ENCODE data around the gene SYT3. TPM values are rescaled to one million over a fixed set of nuclear protein-coding genes. Genes with fewer than 3 reads are reported as not detected.

SYT3 gene
- total RNA-seq, 1 experiment from 2014 or later = not detected

DNA sequence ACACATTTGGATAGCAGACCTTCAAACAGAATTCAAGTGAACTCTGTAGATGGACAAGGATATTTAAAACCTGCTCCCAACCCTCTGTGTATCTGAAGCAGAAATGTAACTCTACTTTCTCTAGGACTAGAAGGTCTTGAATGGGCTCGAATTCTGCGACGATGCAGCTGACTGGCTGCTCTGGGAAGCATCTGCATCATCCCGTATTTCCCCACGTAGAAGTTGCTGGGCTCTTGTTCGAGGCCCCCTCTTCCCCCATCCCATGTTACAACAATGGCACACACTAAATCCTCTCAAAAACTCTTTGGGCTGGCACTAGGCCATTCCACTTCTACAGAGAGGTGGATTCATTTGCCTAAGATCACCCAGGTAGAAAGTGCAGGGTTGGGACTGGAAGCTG is 24.5 kb upstream of the SYT3 start:
- Mint-ChIP-seq H3K9me3 (ENCODE audit: low read depth, unreplicated experiment) (no peaks in the 10 kb centered on the region), H3K27me3 (ENCODE audit: unreplicated experiment) (peaks cover 24% of the 10 kb centered on the region), H3K36me3 (ENCODE audit: insufficient read depth, unreplicated experiment) (no peaks in the 10 kb centered on the region), H3K4me3 (ENCODE audit: low read depth, unreplicated experiment) (no peak overlapping the region), H3K4me1 (ENCODE audit: low read depth, unreplicated experiment) (peaks cover 10% of the 10 kb centered on the region), H3K27ac (ENCODE audit: unreplicated experiment) (no peak overlapping the region)
- BruUV-seq (replicated peaks) = no TSS peak
- intact Hi-C loops (cut with micrococcal nuclease; ENCODE audit: unreplicated experiment) = no loop called here
- DNase-seq = no peak
- TF ChIP-seq, protein P1, sequence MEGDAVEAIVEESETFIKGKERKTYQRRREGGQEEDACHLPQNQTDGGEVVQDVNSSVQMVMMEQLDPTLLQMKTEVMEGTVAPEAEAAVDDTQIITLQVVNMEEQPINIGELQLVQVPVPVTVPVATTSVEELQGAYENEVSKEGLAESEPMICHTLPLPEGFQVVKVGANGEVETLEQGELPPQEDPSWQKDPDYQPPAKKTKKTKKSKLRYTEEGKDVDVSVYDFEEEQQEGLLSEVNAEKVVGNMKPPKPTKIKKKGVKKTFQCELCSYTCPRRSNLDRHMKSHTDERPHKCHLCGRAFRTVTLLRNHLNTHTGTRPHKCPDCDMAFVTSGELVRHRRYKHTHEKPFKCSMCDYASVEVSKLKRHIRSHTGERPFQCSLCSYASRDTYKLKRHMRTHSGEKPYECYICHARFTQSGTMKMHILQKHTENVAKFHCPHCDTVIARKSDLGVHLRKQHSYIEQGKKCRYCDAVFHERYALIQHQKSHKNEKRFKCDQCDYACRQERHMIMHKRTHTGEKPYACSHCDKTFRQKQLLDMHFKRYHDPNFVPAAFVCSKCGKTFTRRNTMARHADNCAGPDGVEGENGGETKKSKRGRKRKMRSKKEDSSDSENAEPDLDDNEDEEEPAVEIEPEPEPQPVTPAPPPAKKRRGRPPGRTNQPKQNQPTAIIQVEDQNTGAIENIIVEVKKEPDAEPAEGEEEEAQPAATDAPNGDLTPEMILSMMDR (IDR thresholded peaks at IDR 0.05; ENCODE audit: unreplicated experiment) = no peak
- CTCF ChIA-PET = interaction anchor here (0.6 kb wide), 2 partner anchors 118 to 241 kb away, joined by 3 to 4 read pairs; no protein-coding TSS in a partner anchor

DNA sequence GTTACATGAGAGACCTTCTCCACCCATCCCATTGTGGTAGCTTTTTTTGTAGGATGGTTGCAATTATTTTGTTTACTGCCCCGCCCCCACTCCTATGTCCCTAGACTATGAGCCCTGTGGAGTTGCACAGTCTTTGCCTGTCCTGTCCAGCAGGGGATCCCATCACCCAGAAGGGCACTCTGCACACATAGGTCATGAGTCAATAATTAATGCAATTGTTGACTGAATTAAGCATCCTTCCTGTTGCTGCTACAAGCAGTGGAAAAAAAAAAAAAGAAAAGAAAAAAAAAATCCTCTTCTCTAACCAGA is 23.8 kb upstream of the SYT3 start:
- H3K9me3 Mint-ChIP-seq (ENCODE audit: low read depth, unreplicated experiment) = peaks cover under 1% of the 10 kb centered on the region
- no peaks in the 10 kb centered on the region for H3K36me3 Mint-ChIP-seq (ENCODE audit: insufficient read depth, unreplicated experiment)
- H3K4me3 Mint-ChIP-seq (ENCODE audit: low read depth, unreplicated experiment) = no peak overlapping the region
- no TSS peak for BruUV-seq (replicated peaks)
- peak; percentile 41 for DNase-seq
- H3K27ac Mint-ChIP-seq (ENCODE audit: unreplicated experiment) = no peak overlapping the region
- intact Hi-C loops (cut with micrococcal nuclease; ENCODE audit: unreplicated experiment) = no loop called here
- CTCF ChIA-PET = no interaction called here
- H3K27me3 Mint-ChIP-seq (ENCODE audit: unreplicated experiment) = peaks cover 26% of the 10 kb centered on the region
- H3K4me1 Mint-ChIP-seq (ENCODE audit: low read depth, unreplicated experiment) = peaks cover 11% of the 10 kb centered on the region
- TF ChIP-seq, protein P1 (IDR thresholded peaks at IDR 0.05; ENCODE audit: unreplicated experiment) = peak; percentile 20

DNA sequence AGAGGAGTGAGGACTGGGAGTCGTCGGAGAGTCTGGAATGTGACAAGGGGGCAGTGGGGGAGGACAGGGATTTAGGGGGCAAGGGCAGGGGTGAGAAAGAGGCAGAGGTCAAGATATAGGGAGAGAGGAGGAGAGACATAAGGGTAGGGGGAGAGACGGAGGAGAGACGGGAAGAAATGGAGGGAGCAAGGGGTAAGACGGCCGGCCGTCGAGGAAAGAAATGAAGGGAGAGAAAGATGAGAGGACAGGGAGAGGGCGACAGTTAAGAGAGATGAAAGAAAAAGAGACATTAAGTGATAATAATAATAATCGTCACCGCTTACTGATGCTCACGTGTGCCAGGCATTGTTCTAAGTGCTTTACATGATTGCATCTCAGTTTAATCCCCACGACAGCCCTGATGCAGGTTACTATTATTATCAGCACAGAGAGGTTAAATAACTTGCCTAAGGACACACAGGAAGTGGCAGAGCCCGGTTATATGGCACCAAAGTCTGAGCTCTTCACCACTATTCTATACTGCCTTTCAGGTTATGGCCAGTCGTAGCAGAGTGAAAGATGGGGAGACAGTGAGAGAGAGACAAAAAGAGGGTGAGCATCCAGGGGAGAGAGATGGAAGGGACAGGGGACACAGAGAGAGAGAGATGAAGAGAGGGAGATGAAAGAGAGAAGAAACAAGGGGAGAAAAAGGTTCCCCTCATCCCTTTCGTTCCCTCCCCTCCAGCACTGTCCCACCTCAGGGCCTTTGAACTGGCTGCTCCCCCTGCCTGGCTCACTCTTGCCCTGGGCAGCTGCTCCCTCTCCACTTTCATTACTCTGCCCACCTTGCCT is 23.2 kb upstream of the SYT3 start:
- DNase-seq = no peak
- BruUV-seq (replicated peaks) = no TSS peak
- Mint-ChIP-seq H3K9me3 (ENCODE audit: low read depth, unreplicated experiment) (peaks cover 5% of the 10 kb centered on the region), H3K4me3 (ENCODE audit: low read depth, unreplicated experiment) (no peak overlapping the region), H3K27ac (ENCODE audit: unreplicated experiment) (no peak overlapping the region), H3K36me3 (ENCODE audit: insufficient read depth, unreplicated experiment) (no peaks in the 10 kb centered on the region), H3K27me3 (ENCODE audit: unreplicated experiment) (peaks cover 32% of the 10 kb centered on the region), H3K4me1 (ENCODE audit: low read depth, unreplicated experiment) (peaks cover 17% of the 10 kb centered on the region)
- TF ChIP-seq, protein P1 (IDR thresholded peaks at IDR 0.05; ENCODE audit: unreplicated experiment) = no peak
- CTCF ChIA-PET = no interaction called here
- intact Hi-C loops (cut with micrococcal nuclease; ENCODE audit: unreplicated experiment) = no loop called here

DNA sequence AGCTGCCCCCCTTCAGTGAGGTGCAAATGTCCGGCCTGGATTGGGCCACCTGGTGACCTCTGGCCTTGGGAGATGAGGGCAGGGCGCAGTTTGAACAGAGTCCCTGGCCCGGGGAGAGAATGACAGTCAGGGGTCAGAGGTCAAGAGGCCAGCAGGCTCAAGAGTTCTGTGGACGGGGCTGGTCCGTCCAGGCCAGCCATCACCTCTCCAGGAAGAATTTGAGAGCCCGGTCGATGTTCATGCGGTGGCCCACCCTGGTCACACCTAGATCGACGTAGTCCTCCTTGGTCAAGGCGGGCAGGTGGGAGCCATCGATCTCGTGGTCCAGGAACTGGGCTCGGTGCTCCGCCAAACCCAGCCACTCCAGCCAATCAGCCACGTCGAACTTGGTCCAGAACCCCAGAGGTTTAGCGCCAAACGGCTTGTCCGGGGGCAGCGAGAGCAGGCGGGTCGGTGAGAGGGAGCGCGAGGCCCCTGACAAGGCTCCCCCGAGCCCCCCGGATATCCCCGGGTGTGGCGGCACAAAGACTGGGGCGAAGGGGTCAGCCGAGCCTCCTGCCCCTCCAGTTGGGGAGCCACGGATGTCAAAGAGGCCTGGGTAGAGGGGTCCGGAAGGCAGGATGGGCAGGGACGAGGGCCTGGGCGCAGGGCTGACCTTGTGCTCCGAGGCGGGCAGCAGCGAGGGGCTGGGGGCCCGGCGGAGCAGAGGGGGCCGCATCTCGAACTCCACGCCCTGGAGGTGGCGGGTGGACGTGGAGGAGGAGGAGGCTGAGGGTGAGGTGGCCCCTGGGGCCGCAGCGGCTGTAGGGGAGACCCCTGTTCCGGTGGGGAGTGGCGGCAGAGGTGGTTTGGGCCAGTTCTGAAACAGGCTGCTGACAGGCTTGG is 22.3 kb upstream of the SYT3 start:
- Mint-ChIP-seq H3K4me1 (ENCODE audit: low read depth, unreplicated experiment) (peaks cover 19% of the 10 kb centered on the region), H3K27ac (ENCODE audit: unreplicated experiment) (no peak overlapping the region), H3K4me3 (ENCODE audit: low read depth, unreplicated experiment) (no peak overlapping the region), H3K27me3 (ENCODE audit: unreplicated experiment) (peaks cover 37% of the 10 kb centered on the region), H3K36me3 (ENCODE audit: insufficient read depth, unreplicated experiment) (no peaks in the 10 kb centered on the region), H3K9me3 (ENCODE audit: low read depth, unreplicated experiment) (peaks cover 5% of the 10 kb centered on the region)
- intact Hi-C loops (cut with micrococcal nuclease; ENCODE audit: unreplicated experiment) = no loop called here
- CTCF ChIA-PET = no interaction called here
- no peak for DNase-seq
- BruUV-seq (replicated peaks) = no TSS peak
- TF ChIP-seq, protein P1 (IDR thresholded peaks at IDR 0.05; ENCODE audit: unreplicated experiment) = no peak
